WTC11 (cell line): ENCODE measurements around the gene NPAS3.

Source experiments
- CREB1 ChIP-seq: sonication (generic); formaldehyde crosslinking; IDR thresholded peaks from 2 replicates; pipeline ENCODE4 v1.8.0; 2023; ENCODE audit warnings: mild to moderate bottlenecking, missing genetic modification reagents
- CTCF ChIP-seq: fragments of 200-600 bp; IDR thresholded peaks from 2 replicates; pipeline ENCODE4 v1.8.0; 2022; ENCODE audit warnings: antibody characterized with exemption
- ELF4 ChIP-seq: sonication (generic); formaldehyde crosslinking; IDR thresholded peaks from 2 replicates; pipeline ENCODE4 v1.8.1; 2022; ENCODE audit warnings: low read depth, mild to moderate bottlenecking, moderate library complexity, missing genetic modification reagents
- NR3C1 ChIP-seq: sonication (generic); formaldehyde crosslinking; conservative IDR thresholded peaks from 2 replicates; pipeline ENCODE4 v1.8.1; 2023; ENCODE audit warnings: low read depth, mild to moderate bottlenecking, missing genetic modification reagents
- ZNF121 ChIP-seq: sonication (generic); formaldehyde crosslinking; IDR thresholded peaks from 2 replicates; pipeline ENCODE4 v1.8.0; 2023; ENCODE audit warnings: missing genetic modification reagents
- ZNF232 ChIP-seq: sonication (generic); formaldehyde crosslinking; IDR thresholded peaks from 2 replicates; pipeline ENCODE4 v1.8.0; 2022; ENCODE audit warnings: mild to moderate bottlenecking, missing genetic modification reagents
- TF ChIP-seq, protein P1 (sequence below): sonication (generic); formaldehyde crosslinking; IDR thresholded peaks from 2 replicates; pipeline ENCODE4 v1.8.0; 2022; ENCODE audit warnings: mild to moderate bottlenecking, missing genetic modification reagents

- no peak for TF ChIP-seq CREB1 (CRISPR knock-in tag)
- TF ChIP-seq CTCF = no peak
- TF ChIP-seq, protein P1, sequence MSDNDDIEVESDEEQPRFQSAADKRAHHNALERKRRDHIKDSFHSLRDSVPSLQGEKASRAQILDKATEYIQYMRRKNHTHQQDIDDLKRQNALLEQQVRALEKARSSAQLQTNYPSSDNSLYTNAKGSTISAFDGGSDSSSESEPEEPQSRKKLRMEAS = no peak
- TF ChIP-seq NR3C1 = no peak
- no peak for TF ChIP-seq ELF4 (CRISPR knock-in tag)
- TF ChIP-seq ZNF121 = no peak
- TF ChIP-seq ZNF232 = no peak
Observed at GRCh38 chr14:33350366-33350990, 411.8 kb downstream of the NPAS3 start.
